GM12865 (cell line): ENCODE results near the gene FRRS1L.

Experiments
- DNase-seq: peaks from one replicate; pipeline ENCODE4 v3.0.0; 2010; ENCODE audit warnings: low read depth
- H3K4me3 ChIP-seq: 2 replicates; pipeline ENCODE4 v1.5.1; 2011; ENCODE audit warnings: mild to moderate bottlenecking, low read depth, low read length, control low read depth
- CTCF ChIP-seq: IDR thresholded peaks from 2 replicates; pipeline ENCODE4 v1.5.1; 2011; ENCODE audit warnings: low read length, control low read depth, low read depth, inconsistent platforms; ENCODE audit not compliant: insufficient read depth; ENCODE audit errors: missing control alignments

Gene FRRS1L

DNA sequence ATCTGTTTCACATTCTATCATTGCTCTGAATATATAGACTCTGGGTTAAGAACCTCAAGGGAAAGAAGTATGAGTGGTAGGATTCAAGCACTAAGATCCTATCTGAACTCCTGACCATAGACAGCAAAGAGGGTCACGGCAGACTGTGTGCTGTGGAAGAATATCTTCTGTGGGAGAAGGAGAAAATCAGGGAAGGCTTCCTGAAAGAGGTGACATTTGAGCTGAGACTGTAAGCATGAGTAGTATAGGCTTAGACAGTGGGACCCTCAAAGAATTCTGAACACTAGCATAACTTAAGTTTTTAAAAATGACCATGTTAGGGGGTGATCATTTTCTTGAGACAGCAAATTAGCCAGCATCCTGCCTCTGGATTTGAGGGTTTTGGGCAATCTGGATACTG is 3.9 kb downstream of the FRRS1L start:
- no peak for TF ChIP-seq CTCF
- no peak overlapping the region for H3K4me3 ChIP-seq
- no peak for DNase-seq

GRCh38 chr9:109162677-109163076 is 4.4 kb downstream of the FRRS1L start:
- no peak for DNase-seq
- TF ChIP-seq CTCF, result no peak
- no peak overlapping the region for H3K4me3 ChIP-seq

DNA sequence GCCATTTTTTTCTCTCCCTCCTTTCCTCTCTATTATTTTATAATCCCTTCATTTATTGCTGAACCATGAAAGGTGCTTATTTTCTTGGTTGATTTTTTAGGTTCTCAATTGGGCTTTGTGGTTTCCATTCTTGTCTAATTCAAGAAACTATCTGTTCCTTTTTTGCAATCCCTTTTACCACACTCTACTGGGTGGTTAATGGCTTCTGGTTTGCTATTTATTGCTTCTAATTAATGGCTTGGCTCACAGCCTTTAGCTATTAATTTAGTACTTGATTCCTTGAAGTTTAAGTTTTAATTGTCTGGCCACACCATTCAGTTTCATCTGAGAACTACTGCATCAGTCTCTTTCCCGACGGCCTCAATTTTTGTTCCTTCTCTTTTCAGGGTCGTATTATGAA is 5.6 kb downstream of the FRRS1L start:
- no peak for DNase-seq
- no peak overlapping the region for H3K4me3 ChIP-seq
- TF ChIP-seq CTCF, result no peak

DNA sequence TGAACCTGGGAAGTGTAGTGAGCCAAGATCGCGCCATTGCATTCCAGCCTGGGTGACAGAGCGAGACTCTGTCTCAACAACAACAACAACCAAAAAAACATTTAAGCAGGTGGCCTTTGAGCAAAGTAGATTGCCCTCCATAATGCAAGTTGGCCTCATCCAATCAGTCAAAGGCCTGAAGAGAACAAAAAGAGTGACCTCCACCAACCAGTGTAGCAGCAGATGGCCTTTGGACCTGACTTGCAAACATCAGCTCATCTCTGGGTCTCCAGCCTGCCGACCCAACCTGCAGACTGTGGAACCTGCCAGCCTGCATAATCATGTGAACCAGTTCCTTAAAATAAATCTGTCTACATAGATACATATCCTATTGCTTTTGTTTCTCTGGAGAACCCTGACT is 7.5 kb downstream of the FRRS1L start:
- no peak for TF ChIP-seq CTCF

GRCh38 chr9:109158651-109159050 is 8.4 kb downstream of the FRRS1L start:
- no peak overlapping the region for H3K4me3 ChIP-seq
- TF ChIP-seq CTCF, result no peak
- DNase-seq, result no peak

More for the DNA sequence above, 7.5 kb downstream of the FRRS1L start:
- H3K4me3 ChIP-seq, result no peak overlapping the region
- no peak for DNase-seq

- H3K4me3 ChIP-seq, result no peak overlapping the region
- DNase-seq, result no peak
- no peak for TF ChIP-seq CTCF
Observed at GRCh38 chr9:109156708-109157107, 10.3 kb downstream of the FRRS1L start.

- no peak overlapping the region for H3K4me3 ChIP-seq
- TF ChIP-seq CTCF, result no peak
- no peak for DNase-seq
Observed at GRCh38 chr9:109150925-109151545, 16.0 kb downstream of the FRRS1L start.
